Renal pelvis (tissue), 4 donors: ENCODE measurements around the gene CPED1. TPM values are rescaled to one million over a fixed set of nuclear protein-coding genes. Genes with fewer than 3 reads are reported as not detected.
"Not testable (repeated sequence)": the region's sequence is repeated elsewhere in the genome, so short reads cannot be mapped to it uniquely, and the experiment has no call there.

Source experiments
- DNase-seq: peaks from one replicate; pipeline ENCODE4 v3.0.0-alpha.2; 2013
- polyA plus RNA-seq, 3 donors: library from polyadenylated mRNA; unstranded; fragments of 120-200 nt; gene quantifications; one replicate each; pipeline ENCODE4 v1.2.1, GENCODE V29; 2013; ENCODE audit not compliant: insufficient read length in 3 of 3

CPED1 gene
- polyA plus RNA-seq, 3 donors = 30.1 to 43.3 (median 35.6) TPM

DNA sequence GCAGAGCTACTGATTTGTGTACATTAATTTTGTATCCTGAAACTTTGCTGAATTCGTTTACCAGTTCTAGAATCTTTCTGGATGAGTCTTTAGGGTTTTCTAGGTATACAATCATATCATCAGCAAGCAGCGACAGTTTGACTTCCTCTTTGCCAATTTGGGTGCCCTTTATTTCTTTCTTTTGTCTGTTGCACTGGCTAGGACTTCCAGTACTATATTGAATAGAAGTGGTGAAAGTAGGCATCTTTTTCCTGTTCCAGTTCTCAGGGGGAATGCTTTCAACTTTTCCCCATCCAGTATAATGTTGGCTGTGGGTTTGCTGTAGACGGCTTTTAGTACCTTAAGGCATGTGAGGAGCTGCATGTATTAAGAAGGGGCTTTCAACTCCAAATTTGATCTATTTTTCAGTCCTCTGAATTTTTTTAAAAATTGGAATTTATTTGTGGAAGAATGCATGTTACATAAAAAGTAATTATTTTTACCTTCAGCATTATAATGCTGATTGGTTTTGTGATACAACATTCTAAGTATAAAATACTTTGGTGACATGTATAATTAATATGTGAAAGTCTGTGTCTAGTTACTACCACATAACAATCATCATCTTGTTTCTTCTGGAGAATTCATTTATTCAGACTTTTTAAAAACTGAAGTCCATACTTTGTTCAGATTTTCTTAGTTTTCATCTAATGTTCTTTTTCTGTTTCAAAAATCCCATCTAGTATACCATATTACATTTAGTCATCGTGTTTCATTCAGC lies 49.6 kb downstream of the CPED1 start:
- DNase-seq = no peak

DNA sequence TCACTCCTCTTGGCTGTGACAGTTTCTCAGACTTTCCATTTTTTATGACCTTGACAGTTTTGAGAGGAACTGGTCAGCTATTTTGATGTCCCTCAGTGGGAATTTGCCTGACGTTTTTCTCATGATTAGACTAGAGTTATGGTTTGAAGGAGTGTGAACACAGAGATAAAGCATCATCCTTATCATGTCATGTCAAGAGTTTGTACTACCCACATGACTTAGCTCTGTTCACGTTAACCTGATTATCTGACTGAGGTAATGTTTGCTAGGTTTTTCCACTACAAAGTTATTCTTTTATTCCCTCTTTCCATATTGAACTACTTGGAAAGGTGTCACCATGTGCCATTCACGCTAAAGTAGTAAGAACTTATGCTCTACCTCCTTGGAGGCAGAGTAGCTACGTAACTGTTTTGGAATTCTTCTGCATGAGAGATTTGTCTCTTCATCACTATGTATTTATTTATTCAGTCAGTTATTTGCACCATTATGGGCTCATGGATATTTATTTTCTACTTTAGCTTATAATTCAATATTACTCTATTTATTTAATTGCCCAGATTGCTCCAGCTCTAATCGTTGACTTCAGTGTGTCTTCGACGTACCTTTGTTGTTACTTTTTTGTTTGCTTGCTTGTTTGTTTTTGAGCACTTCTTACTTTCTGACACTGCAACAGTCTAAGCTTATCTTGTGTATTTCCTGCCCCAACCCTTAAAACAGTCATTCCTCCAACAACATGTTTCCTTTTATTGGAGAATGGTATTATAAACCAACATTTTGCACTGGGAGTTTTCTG lies 50.4 kb downstream of the CPED1 start:
- no peak for DNase-seq

DNA sequence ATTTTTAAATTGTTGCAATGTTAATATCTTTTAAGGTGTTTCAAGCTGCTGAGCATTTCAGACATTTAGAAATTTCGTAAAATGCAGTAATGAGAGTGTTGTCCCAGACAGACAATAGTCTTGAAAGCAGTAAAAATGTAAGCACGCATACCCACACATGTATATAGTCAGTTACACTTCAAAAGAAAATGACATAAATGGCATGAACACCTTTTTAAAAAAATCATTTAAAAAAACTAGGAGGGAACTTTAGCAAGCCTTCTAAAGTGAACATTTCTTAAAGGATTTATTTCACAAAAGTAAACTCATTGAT lies 51.0 kb downstream of the CPED1 start:
- DNase-seq = no peak

DNA sequence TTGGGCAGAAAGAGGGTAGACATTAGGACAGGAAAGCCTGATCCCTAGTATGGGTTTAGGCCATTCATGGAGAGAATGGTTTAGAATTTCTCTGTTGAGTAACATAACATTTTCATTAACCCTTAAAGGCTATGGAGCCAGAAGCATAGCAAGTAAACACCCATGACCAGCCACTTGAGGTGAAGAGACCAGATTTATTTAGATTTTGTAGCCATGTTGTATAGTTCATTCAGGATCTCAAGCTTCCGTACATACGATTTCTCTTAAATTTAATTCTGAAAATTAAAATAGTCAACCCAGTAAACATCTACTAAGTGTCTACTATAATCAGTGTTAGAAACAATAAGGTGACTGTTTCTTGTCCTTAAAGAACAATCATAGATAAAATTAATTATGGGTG lies 51.5 kb downstream of the CPED1 start:
- DNase-seq = no peak

DNA sequence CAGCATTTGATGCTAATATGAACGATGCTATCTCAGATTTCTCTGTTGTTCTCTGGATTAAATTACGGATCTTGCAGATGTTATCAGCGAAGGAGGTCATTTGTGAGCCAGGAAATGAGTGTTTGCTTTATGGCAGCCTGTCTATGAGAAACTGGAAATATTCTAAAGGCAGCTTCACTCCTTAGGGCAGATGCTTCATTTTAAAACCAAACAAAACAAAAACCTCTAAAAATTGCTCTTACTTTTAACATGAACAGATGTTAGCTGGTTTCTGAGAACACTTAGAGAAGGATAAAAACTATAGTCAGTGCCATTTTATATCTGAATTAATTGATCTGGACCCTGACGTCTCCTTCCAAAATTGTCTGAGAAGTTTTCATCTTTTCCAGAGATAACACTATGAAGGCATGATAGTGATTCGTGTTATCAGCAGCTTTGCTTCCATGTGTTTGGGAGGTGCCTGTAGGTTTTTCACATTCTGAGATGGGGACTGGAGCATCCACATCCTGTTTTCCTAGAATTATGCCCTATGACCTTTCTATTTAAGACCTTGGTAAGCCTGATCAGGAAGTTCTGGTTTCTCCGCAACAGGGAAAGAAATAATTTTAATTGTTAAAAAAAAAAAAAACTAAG lies 53.1 kb downstream of the CPED1 start:
- DNase-seq = no peak

DNA sequence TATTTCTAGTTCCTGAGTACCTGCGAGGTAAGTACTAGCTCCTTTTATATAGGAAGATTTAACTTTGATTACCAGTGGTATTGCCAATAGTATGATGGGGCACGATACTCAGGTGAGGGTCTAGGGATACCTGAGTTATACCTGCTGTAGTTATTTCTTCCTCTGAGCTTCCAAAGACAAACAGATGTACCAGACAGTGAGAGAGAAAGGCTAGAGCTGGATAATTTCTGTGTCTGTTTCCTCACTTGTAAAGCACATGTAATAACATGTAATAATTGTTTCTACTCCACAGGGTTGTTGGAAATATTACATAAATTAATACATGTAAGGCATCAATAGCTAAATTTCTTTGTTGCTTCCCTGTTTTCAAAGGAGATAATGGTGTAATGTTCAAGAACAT lies 53.7 kb downstream of the CPED1 start:
- no peak for DNase-seq

DNA sequence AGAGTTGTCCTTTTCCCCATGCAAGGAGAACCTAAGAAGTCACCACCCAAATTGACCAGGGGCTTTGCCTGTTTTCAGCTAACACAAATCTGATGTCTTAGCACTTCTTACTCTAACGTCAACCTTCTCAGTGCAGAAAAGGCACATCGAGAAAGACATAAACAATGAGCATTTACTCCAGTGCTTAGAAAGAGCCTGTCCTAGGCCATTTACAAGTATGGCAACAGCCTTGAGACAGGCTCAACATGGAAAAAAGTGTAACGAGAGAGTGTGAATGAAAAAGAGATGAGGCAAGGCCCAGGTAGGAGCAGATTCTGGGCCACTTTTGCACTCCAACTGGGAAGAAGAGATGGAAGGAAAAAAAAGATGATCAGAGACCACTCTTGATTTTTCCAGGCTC lies 54.4 kb downstream of the CPED1 start:
- no peak for DNase-seq

DNA sequence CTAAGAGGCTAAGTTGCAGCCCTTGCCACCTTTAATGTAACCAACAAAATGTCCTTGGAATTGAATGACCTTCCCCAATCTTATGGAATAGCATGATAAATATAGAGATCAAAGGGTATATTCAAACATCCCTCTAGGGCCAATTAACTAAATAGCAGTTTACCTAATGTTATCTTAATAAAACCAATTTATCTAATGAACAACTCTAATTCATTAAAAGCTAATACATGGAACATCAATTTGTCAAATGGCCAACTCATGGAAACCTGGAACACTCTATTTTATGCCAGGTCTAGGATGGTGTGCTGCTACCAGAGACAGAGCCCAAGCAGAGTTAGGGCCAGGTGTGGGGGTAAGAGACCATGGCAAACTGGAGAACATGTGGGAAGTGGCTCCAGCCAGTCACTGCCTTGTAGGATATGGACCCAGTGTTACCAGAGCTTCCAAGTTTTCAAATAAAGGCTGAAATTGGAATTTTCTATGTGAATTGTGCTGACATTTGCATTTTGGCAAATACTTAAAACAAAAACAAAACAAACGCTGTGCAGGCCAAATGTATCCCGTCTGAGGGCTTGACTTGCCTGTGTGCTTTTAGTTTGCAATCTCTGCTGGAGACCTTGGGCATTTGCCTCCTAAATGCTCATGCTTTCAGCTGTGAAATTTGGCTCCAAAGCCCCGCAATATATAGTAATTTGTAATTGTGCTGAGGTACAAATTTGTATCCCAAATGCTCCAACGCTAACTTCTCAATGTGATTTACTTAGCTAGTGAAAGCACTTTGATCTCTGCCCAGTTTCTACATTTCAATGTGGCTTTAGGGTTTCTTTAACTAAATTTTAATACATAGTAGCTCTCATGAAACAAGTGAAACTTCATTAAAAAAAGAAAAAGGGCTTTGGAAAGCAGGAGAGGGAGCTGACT lies 55.1 kb downstream of the CPED1 start:
- DNase-seq = no peak

DNA sequence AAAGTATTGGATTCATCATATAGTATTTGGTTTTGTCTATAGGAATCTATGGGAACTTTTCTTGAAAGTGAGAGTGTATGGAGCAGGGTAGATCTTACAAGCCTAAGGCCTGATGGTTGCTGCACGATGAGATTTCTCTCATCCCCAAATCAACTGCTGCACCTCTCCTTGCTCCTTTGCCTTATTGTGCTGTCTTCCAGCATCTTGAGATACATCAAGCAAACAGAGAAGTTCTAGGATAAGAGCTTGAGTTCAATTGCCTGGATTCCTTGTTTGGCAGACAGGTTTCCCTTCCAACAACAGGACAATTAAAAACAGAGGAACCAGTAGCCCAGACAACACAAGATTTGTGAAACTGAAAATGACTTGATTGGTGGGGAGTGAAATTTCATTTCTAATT lies 56.6 kb downstream of the CPED1 start:
- DNase-seq = no peak

DNA sequence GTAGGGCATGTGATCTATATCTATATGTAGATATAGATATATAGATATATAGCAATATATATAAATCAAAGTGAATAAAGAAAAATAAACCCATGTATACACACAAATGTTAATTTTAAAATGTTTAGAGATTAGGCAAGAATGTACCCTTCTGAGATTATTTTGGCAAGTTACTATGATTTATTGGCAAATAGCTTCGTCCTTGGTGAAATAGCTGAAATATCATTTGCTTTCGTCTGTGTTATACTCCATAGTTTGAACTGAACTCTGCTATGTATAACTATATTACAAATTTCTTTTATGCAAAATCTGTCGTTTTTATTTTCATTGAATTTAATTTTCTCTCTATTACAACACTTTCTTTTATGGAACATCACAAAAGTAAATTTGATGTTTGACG lies 57.5 kb downstream of the CPED1 start:
- no peak for DNase-seq

DNA sequence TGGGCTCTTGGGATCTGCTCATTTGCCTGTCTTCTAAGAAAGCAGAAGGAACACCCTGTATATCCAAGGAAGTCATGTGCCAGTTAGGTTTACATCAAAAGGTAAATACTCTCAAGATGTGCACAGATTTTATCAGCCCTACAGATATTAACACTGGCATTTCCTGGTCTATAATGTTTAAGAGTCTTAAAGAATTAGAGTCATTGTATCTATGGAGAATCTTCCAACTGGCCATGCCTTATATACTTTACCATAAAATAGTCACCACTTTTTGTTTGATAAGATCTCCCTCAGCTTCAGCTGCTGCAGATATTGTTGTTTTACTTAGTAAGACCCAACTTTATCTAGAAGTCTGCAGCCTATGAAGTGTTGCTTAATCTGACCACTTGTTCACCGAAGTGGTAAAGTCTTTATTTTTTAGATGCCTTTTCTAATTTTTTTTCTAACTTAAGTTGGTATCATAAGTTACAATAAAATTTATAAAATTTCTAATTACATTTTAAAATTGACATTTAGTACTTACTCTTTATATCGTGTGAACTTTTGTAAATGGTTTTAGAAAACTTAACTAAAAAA lies 58.5 kb downstream of the CPED1 start:
- DNase-seq = no peak

DNA sequence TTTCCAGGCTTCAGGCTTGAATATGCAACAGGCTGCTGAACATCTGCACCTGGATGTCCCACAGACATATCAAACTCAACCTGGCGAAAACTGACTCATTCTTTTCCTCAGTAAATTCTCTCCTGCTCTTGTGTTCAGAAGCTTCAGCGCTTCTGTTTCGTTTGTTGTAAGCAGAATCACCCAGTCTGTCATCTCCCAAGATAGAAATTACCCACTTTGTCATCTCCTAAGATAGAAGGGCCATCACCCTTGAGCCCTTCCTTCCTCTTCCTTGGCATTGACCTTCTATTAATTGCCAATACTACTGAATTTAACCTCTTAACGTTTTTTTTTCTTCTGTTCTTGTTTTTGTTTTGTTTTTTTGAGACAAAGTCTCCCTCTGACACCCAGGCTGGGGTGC lies 59.7 kb downstream of the CPED1 start:
- DNase-seq = no peak

DNA sequence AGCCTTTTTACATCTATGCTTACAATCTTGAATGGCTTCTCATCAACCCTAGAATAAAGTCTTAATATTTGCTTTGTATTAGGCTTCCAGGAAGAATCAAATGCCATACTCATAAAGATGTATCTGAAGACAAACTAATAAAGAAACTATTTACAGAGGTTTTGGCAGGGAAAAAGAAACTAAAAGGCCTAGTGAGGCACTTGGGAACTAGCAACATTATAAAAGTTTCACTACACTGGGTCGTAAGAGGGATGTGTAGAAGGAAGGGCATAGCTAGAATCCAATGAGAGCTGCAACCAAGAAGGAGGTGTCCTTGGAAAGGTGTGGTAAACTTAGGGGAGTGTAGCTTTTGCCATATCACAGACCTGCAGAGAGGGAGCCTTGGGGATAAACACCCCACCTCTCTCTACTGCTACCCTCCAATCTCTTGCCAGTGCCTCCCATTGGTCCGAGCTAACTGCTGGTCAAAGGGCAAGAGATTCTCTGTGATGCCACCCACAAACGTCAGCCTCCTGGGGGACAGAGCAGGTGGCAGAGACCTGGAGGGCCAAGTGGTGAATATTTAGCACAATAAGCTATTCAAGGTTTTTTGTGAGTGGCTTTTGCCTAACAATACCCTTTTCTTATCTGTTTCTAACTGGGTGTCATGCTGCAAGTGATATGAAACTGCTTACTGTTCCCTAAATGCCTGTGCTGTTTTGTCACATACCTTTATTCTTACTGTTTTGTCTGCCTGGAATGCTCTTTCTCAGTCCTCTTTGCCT lies 60.7 kb downstream of the CPED1 start:
- DNase-seq = no peak

DNA sequence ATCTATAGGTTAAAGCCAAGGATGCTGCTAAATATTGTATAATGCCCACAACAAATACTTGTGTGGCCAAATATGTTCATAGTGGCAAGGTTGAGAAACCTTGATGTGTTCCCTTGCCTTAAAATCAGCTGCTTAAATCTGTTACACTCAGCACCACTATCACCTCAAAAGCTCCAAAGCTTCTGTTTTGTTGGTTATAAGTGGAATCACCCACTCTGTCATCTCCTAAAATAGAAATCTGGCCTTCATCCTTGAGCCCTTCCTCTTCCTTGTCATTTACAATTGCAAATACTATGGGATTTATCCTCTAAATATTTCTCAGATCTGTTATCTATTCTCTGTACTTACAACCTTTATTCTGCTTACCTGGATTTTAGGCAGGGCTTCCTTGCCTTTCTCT lies 61.4 kb downstream of the CPED1 start:
- no peak for DNase-seq

DNA sequence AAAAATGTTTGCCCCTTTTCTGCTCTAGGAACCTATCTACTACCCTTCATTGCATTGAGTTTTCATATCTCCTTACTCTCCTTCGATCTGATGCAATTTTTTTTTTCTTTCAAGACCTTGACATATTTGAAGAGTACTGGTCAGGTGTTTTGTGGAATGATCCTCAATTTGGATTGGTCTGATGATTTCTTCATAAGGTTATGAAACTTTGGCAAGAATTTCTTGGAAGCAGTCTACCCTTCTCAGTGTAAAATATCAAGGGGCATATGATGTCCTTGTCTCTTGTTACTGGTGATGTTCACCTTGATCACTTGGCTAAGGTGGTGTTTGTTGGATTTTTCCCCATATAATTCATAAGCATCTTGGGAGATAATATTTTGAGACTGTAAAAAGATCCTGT lies 64.7 kb downstream of the CPED1 start:
- no peak for DNase-seq

DNA sequence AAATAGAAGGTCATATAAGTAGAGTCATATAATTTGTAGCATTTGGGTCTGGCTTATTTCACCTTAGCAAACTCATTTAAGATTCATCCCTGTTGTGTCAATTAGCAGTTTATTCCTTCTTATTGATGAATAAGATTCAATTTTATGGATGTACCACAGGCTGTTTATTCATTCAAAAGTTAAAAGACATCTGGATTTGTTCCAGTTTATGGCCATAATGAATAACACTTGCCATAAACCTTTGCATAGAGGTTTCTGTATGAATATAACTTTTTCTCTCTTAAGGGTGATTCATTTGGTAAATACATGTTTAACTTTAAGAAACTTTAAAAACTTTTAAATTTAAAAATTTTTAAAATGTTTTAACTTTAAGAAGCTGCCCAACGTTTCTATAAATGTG lies 66.4 kb downstream of the CPED1 start:
- DNase-seq = no peak

DNA sequence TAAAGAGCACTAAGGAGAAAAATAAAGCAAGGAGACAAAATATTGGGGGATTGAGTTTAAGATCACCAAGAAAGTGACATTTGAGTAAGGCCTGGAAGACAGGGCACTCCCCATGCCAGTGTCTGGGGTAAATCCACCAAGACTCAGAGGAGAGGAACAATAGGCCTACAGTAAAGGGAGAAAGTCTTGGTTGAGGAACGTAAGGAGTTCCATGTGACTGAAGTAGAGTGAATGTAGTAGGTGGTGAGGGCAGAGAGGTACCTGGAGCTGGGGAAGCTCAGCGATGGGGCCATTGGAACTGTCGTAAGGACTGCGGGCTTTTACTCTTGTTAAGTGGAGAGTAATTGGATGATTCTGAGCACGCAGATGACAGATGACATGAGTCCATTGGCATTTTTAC lies 69.4 kb downstream of the CPED1 start:
- DNase-seq = no peak

DNA sequence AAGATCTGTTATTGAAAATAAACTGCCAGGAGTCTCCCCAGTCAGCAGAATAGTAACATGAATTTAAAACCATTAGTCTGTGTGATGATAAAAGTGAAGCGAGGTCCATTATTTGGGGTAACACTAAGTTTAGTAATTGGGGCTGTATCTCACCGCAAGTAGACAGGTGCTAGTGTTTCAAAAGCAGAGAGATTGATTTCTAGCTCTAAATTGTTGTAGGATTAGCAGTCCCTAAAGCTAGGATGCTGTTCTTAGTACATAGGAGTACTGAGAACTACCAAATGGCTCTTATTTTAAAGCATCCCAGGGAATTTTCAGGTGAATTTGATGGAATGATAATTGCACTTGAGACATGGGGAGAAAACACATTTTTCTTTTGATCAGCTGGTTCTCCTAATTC lies 70.5 kb downstream of the CPED1 start:
- DNase-seq = no peak

DNA sequence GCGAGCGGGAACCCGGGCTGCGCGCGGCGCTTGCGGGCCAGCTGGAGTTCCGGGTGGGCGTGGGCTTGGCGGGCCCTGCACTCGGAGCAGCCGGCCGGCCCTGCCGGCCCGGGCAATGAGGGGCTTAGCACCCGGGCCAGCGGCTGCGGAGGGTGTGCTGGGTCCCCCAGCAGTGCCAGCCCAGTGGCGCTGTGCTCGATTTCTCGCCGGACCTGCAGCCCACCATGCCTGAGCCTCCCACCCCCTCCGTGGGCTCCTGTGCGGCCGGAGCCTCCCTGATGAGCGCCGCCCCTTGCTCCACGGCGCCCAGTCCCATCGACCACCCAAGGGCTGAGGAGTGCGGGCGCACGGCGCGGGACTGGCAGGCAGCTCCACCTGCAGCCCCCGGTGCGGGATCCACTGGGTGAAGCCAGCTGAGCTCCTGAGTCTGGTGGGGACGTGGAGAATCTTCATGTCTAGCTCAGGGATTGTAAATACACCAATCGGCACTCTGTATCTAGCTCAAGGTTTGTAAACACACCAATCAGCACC lies 71.5 kb downstream of the CPED1 start:
- DNase-seq = not testable (repeated sequence)

DNA sequence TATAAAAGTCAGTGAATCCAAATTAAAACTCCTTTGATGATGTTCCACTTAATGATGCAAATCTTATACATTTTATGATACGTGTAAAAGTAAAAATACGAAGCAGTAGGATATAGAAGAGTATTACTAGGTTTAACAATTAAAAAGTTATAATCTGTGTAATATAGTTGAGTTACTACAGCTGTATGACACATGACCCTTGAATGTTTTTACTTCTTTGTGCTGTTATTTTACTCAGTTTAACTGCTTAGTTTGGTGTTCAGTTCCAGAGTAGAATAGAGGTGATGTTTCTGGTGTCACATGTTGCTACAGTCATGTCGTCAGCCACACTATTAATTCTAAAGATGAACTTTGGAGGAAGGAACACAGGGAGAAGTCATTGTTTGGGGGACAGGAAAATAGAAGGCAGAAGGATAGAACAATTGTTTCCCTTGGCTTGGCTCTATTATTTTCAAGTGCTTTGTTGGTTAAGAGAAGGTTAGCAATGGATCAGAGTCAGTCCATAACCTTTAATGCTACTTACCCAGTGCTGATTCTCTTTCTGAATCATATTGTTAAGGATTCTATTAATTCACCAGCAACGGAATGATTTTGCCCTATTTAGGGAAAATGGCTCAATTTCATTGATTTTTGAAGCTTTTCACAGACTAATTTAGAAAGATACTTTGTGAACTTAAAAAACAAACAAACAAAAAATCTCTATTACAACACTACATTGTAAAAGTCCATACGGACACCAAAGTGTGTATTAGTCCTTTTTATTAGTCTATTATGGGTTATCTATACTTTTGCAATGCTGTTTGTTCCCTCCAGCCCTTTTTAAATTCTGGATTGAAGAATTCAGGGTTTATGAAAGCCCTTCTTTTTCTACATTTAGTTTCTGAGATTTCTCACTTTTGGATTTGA lies 73.4 kb downstream of the CPED1 start:
- peak; percentile 56 for DNase-seq
